ENCODE measurements around the gene SLC39A1.
"Not testable (repeated sequence)": the region's sequence is repeated elsewhere in the genome, so short reads cannot be mapped to it uniquely, and the experiment has no call there.

SLC39A1 gene

DNA sequence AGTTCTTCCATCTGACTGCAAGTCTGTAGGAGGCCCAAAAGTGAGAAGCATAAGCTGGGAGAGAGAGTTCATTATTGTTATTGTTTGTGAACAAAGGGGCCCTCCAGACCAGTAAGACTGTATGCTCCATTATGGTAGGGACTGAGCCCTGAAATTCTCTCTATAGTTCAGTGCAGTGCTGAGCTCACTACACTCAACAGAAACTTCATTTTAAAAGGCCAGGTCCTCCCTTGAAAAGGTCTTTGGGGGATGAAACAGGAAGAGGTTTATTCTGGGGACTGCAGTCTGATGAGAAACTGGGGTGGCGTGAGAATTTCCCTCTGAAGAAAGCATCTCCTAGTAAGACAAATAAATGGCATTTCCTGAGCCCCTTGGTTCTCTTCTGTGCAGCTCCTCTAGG lies 35.1 kb downstream of the SLC39A1 start:
- no peak for DNase-seq

- no peak for DNase-seq
These were observed 36.9 kb downstream of the SLC39A1 start for GRCh38 chr1:153926405-153926804.

DNA sequence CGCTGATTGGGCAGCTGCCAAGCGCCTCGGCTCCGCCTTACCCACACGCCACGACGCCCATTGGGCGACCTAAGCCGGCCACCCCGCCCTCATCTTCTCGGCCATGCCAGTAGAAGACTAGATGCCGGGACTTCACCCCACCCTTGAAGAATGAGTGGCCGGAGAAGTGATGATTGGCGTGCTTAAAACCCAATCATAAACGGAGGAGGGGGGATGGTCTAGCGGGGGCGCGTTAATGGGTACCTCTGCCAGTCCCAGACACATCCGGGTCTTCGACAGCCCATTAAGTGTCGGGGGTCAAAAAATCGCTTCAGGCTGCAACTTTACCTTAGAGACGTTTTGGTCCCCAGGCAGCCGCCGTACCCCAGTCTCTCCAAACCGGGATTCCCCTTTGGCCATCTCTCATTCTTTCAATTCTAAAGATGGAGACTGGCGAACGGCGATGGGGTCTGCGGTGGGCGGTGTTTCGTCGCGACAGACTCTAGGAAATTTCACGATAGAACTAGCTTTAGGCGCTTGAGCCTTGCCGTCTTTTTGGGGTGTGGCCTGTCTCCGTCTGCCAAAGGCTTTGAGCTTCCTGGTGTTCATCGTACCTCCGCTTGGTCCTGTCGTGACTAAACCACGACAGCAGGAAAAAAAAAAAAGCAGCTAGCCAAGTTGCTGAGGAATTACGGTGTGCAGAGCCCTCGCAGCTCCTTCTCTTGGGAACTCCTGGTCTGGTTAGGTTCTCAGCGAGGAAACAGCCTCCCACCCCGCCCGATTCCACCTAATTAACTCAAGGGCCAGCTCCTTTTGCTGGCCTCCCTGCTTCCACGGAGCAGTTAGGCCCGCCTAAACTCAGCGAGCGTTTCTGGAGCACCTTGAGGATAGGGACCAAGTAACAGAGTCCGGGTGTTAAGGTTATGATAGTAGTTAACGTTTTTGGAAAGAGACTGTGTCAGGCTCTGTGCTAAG lies 40.1 kb downstream of the SLC39A1 start, which contains the start of gene GATAD2B:
GATAD2B (minus strand) TSS at position 1 of the 954 bp plus-strand sequence. CDS start 94,625 bp downstream, outside the sequence.
- peak; percentile 99 for DNase-seq

DNA sequence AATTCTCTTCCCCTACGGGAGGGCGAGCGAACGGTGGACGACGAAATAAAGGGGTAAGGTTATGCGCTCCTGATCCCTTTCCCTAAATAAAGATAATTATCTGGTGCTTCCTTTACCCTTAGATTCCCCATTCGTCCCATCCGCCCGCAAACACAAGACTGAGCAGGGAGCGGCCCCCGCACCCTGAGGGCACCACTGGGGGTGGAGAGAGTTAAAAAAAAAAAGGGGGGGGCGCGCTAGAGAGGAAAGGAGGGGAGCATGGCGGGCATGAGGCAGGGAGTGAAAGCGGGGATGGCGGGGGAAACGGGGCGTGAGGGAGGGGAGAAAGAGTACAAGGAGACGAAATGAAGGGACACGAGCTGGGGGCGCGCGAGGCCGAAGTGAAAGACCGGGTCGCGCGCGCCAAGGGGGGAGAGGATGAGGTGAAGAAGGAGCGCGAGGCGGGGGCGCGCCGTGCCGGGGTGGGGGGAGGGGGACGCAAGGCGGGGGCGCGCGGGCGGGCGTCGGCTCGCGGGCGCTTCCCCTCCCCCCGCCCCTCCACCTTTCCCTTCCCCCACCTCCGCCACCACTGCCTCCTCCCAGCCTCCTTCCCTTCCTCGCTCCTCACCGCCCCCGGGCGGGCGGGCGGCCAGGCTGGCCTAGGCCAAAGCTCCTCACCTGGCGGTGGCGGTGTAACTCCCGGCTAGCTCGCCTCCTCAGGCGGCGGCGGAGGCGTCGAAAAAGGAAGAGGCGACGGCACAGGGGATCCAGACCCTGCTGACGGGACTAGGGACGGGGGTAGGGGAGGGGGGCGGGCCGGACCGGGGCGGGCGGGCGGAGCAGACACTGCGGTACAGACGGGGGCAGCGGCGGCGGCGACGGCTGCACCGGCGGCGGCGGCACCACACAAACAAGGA lies 41.0 kb downstream of the SLC39A1 start:
- peak; percentile 71 for DNase-seq

DNA sequence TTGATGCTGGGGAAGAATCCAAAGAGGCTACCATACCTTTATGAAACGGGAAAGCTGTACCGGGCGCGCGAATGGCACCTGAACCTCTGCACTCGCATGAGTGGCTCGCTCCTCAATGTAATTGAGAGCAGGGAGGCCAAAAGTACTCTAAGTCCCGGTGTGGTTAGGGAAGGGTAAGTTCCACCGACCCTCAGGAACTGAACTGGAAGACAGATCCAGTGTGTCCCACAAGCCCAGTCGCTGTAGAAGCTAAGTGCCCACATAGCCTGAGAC lies 41.6 kb downstream of the SLC39A1 start:
- peak; percentile 39 for DNase-seq

DNA sequence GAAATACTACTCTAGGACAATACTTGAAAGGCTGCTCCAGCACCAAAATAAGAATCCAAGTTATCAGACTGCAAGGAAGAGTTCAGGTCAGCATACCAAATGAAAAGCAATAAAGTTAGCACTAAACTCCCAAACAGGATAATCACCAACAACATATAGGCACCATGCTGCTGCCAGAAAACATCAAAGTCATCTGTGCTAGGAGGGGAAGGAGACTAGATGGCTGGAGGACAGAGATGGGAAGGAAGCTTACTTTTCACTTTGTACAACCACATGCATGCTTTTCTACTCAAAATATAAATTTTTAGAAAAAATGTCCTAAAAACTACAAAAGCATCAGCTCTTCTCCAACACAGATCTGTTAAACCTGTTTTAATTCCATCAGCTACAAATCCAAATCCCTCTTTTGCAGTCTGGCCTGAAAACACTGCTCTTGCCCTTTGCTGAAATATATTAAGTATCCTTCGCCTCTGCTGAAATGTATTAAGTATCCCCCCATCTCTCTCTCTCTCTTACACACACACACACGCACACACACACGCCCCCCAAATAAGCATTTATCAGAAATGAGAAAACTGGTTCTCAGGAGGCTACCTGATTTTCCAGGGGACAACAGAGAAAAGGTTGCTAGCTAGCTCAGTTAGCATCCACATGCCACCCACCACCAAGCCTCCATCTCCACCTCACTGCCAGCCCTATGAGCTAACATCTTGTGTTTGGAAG lies 42.1 kb downstream of the SLC39A1 start:
- DNase-seq: no peak

DNA sequence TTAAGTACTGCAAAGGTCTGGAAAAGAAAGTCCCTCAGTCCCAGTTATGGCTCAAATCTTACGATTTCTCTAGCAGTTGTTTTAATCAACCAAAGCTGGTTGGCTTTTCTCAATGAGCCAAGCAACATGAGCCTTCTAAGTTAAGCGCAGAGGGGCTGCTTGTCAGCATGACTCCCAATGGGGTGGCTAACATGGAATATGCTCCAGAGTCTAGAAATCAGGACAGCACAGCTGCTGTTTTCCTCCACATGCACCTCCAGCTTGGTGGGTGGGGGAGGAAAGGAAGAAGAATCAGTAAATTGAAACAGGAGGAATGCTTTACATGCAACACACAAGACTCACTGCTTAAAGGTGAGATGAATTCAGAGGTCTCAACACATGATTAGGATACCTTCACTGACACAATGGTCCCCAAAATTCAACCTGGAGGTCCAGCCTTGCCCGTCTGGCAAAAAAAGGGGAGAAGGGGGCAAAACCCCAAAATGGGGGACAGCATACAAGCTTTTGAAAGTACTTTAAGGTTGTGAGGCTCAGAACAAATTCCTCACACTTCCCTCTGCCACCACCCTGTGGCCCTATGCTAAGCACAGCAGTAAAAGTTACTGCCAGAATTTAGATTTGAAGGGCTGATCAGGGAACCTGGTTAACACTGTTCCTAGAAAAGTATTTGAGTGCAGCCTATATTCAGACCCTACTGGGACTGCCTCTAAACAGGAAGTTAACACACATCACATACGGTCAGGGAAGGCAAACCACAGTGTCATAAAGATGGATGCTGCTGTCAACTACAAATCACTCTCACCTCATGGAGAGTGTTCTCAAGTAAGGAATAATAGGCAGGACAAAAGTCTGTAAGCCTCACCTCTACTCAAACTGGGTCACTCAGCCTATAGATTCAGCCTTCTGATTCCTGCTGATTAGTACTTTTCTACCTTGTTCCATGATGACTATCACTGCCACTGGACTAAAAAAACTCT lies 43.2 kb downstream of the SLC39A1 start:
- no peak for DNase-seq

DNA sequence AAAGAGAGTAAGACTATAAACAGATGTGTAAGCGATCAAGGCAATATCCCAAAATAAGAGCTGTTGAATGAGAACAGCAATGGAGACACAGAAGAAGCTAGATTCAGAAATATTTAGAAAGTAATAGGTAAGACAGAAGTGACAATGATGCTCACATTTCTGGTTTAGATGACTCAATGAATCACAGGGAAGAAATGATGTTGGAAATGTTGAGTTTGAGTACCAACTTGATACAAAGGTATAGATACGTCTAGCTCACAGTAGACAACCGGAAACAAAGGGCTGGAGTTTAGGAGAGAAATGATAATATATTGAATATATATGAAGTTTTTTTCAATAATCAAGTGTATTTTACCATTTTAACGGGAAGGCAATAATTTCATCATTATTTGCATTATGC lies 47.0 kb downstream of the SLC39A1 start:
- no peak for DNase-seq

- no peak for DNase-seq
These were observed 51.0 kb downstream of the SLC39A1 start for GRCh38 chr1:153912349-153912748.

- not testable (repeated sequence) for DNase-seq
These were observed 52.8 kb downstream of the SLC39A1 start for GRCh38 chr1:153910560-153910959.
